GM12865 (cell line): Measurements from ENCODE around the gene PKP1.

Experiments
- DNase-seq: peaks from one replicate; pipeline ENCODE4 v3.0.0; 2010; ENCODE audit warnings: low read depth
- H3K4me3 ChIP-seq: 2 replicates; pipeline ENCODE4 v1.5.1; 2011; ENCODE audit warnings: mild to moderate bottlenecking, low read depth, low read length, control low read depth
- CTCF ChIP-seq: IDR thresholded peaks from 2 replicates; pipeline ENCODE4 v1.5.1; 2011; ENCODE audit warnings: low read length, control low read depth, low read depth, inconsistent platforms; ENCODE audit not compliant: insufficient read depth; ENCODE audit errors: missing control alignments

PKP1 gene

GRCh38 chr1:201290551-201290950 is 7.2 kb downstream of the PKP1 start:
- H3K4me3 ChIP-seq = no peak overlapping the region
- no peak for DNase-seq

DNA sequence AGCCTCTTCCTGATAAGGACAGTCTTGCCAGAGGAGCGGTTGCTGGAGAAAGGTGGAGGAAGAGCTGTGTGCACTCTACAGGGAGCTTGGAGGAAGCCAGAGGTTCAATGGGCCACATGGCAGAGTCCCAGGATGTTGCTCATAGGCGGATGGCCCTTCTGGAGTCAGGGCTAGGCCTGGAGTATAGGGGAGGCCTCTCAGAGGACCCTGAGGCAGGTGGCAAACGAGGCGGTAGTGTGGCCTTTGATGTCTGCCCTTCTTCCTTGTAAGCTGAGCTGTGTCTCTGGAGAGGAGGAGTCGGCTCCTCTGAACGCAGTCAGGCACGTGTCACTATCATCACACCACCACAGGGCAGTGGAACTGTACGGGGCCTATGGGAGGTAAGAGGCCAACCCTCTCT is 8.6 kb downstream of the PKP1 start:
- DNase-seq = no peak
- no peak for TF ChIP-seq CTCF
- H3K4me3 ChIP-seq = no peak overlapping the region

More at GRCh38 chr1:201290551-201290950, 7.2 kb downstream of the PKP1 start:
- TF ChIP-seq CTCF = no peak

DNA sequence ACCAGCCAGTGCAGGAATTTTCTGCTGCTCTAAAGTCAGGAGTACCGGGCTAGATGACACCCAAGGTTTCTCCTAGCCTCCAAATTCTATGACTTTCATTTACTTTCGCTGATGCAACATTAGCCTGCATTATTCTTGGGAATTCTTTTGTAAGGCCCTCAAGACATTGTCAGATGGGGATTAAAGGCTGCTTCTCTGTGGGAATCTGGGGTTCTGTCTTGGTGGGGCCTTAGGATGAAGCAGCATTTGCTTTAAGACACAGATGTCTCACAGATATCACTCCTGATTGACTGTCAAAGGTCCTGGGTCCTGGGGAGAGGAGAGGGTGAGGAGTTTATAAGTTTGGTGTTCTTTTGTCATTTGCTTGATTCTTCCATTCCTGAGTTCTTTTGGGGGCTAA is 11.6 kb downstream of the PKP1 start:
- TF ChIP-seq CTCF = no peak
- H3K4me3 ChIP-seq = no peak overlapping the region
- DNase-seq = no peak

GRCh38 chr1:201295346-201295745 is 12.0 kb downstream of the PKP1 start:
- DNase-seq = no peak
- no peak for TF ChIP-seq CTCF
- H3K4me3 ChIP-seq = no peak overlapping the region

GRCh38 chr1:201295861-201296260 is 12.6 kb downstream of the PKP1 start:
- DNase-seq = no peak
- H3K4me3 ChIP-seq = no peak overlapping the region
- no peak for TF ChIP-seq CTCF

GRCh38 chr1:201296352-201296751 is 13.0 kb downstream of the PKP1 start:
- TF ChIP-seq CTCF = no peak
- H3K4me3 ChIP-seq = no peak overlapping the region
- no peak for DNase-seq
